Gastrocnemius medialis (tissue), 4 donors: Measurements from ENCODE around the gene OPRPN. TPM values are rescaled to one million over a fixed set of nuclear protein-coding genes. Genes with fewer than 3 reads are reported as not detected.

Source experiments
- ATAC-seq, 2 donors: fragments of 150-250 bp; one replicate each; pipeline ENCODE4 v1.9.1; 2016
- DNase-seq, 2 donors: peaks; one replicate each; pipeline ENCODE4 v3.0.0-alpha.2; 2019
- H3K27ac ChIP-seq, 4 donors: fragments of 200-600 bp; sonication (generic); 1 replicate in 1 of 4; 2 replicates in 3 of 4; pipeline ENCODE4 v1.5.1; 2016 to 2018; ENCODE audit warnings: mild to moderate bottlenecking in 2 of 4, moderate library complexity in 1 of 4
- H3K27me3 ChIP-seq, 3 donors: fragments of 200-600 bp; sonication (generic) in 2 of 3; 1 replicate in 1 of 3; 2 replicates in 2 of 3; pipeline versions ENCODE4 v1.5.1 to v1.6.0; 2016 to 2019; ENCODE audit warnings: mild to moderate bottlenecking in 1 of 3, moderate library complexity in 1 of 3
- H3K36me3 ChIP-seq, 2 donors: fragments of 200-600 bp; sonication (generic) in 1 of 2; one replicate each; pipeline ENCODE4 v1.5.1; 2017 to 2018
- H3K4me1 ChIP-seq, 2 donors: fragments of 200-600 bp; sonication (generic) in 1 of 2; one replicate each; pipeline ENCODE4 v1.5.1; 2016 to 2017; ENCODE audit warnings: mild to moderate bottlenecking in 2 of 2
- H3K4me3 ChIP-seq, 4 donors: fragments of 200-600 bp; sonication (generic) in 3 of 4; 1 replicate in 1 of 4; 2 replicates in 3 of 4; pipeline ENCODE4 v1.5.1; 2016 to 2019; ENCODE audit warnings: mild to moderate bottlenecking in 2 of 4
- H3K9me3 ChIP-seq, 3 donors: fragments of 200-600 bp; sonication (generic) in 2 of 3; 1 replicate in 1 of 3; 2 replicates in 2 of 3; pipeline ENCODE4 v1.5.1; 2016 to 2019
- CTCF ChIP-seq, 5 experiments: fragments of 450-650 bp in 3 of 5; fragments of 200-600 bp in 2 of 5; sonication (generic) in 2 of 5; IDR thresholded peaks in 4 of 5; conservative IDR thresholded peaks in 1 of 5; 1 replicate in 4 of 5; 2 replicates in 1 of 5; pipeline ENCODE4 v1.5.1; 2016 to 2019; ENCODE audit warnings: antibody characterized with exemption in 5 of 5, mild to moderate bottlenecking in 3 of 5, moderate library complexity in 3 of 5
- POLR2A ChIP-seq, 2 donors: fragments of 450-650 bp; IDR thresholded peaks; one replicate each; pipeline ENCODE4 v1.6.1; 2017; ENCODE audit warnings: antibody characterized with exemption in 2 of 2, mild to moderate bottlenecking in 2 of 2, moderate library complexity in 2 of 2
- in situ Hi-C, 4 donors: fragments of 200-750 bp; cut with MboI; loops; one replicate each; pipeline versions ENCODE4 v1.15.0 to v1.8.0; 2017; ENCODE audit warnings: low sequenced_read_pairs in 4 of 4
- intact Hi-C: fragments of 100-400 bp; cut with DNase I; formaldehyde crosslinking; loops from one replicate; pipeline ENCODE4 v1.15.1; 2023; ENCODE audit warnings: low total_unique reads
- total RNA-seq, 4 donors: library from RNA; depleted of rRNA; stranded (reverse); fragments of >200 nt; gene quantifications; one replicate each; pipeline versions ENCODE4 v1.1.0 to v1.2.3, GENCODE V29; 2016

OPRPN gene
- total RNA-seq, 4 donors from 2014 or later: not detected

GRCh38 chr4:70365479-70365878, 32.3 kb upstream of the OPRPN start:
- DNase-seq (no peak), ATAC-seq (no peak)
- in situ Hi-C loops (no loop called here), intact Hi-C loops (no loop called here)
- no peaks in the 10 kb centered on the region for H3K9me3 ChIP-seq
- H3K4me1 ChIP-seq: no peaks in the 10 kb centered on the region
- H3K36me3 ChIP-seq: no peaks in the 10 kb centered on the region
- no peaks in the 10 kb centered on the region for H3K27me3 ChIP-seq
- no peak overlapping the region for H3K27ac ChIP-seq
- H3K4me3 ChIP-seq: no peak overlapping the region
- TF ChIP-seq POLR2A (IDR thresholded peaks at IDR 0.05): no peak
- TF ChIP-seq CTCF (IDR thresholded peaks at IDR 0.05 in 4 of 5, conservative IDR thresholded peaks at IDR 0.05 in 1 of 5): no peak

- TF ChIP-seq CTCF (IDR thresholded peaks at IDR 0.05 in 4 of 5, conservative IDR thresholded peaks at IDR 0.05 in 1 of 5) (no peak), POLR2A (IDR thresholded peaks at IDR 0.05) (no peak)
- Histone ChIP-seq H3K36me3 (no peaks in the 10 kb centered on the region), H3K4me3 (no peak overlapping the region), H3K27me3 (no peaks in the 10 kb centered on the region), H3K9me3 (no peaks in the 10 kb centered on the region), H3K4me1 (no peaks in the 10 kb centered on the region), H3K27ac (no peak overlapping the region)
- intact Hi-C loops: no loop called here
- DNase-seq: no peak
- no peak for ATAC-seq
- in situ Hi-C loops: no loop called here
These were observed 29.9 kb upstream of the OPRPN start for GRCh38 chr4:70367813-70368212.

- ATAC-seq (no peak), DNase-seq (no peak)
- intact Hi-C loops (no loop called here), in situ Hi-C loops (no loop called here)
- Histone ChIP-seq H3K27ac (no peak overlapping the region), H3K36me3 (no peaks in the 10 kb centered on the region), H3K27me3 (no peaks in the 10 kb centered on the region), H3K4me3 (no peak overlapping the region), H3K9me3 (no peaks in the 10 kb centered on the region), H3K4me1 (no peaks in the 10 kb centered on the region)
- TF ChIP-seq POLR2A (IDR thresholded peaks at IDR 0.05) (no peak), CTCF (IDR thresholded peaks at IDR 0.05 in 4 of 5, conservative IDR thresholded peaks at IDR 0.05 in 1 of 5) (no peak)
These were observed 25.8 kb upstream of the OPRPN start for GRCh38 chr4:70371987-70372386.

GRCh38 chr4:70372760-70373159, 25.0 kb upstream of the OPRPN start:
- H3K4me3 ChIP-seq: no peak overlapping the region
- no peaks in the 10 kb centered on the region for H3K27me3 ChIP-seq
- H3K4me1 ChIP-seq: no peaks in the 10 kb centered on the region
- no peaks in the 10 kb centered on the region for H3K36me3 ChIP-seq
- no peaks in the 10 kb centered on the region for H3K9me3 ChIP-seq
- no peak overlapping the region for H3K27ac ChIP-seq
- TF ChIP-seq CTCF (IDR thresholded peaks at IDR 0.05 in 4 of 5, conservative IDR thresholded peaks at IDR 0.05 in 1 of 5) (no peak), POLR2A (IDR thresholded peaks at IDR 0.05) (no peak)
- in situ Hi-C loops: no loop called here
- ATAC-seq (no peak), DNase-seq (no peak)
- intact Hi-C loops: no loop called here

GRCh38 chr4:70380578-70380977, 17.2 kb upstream of the OPRPN start:
- Histone ChIP-seq H3K4me1 (no peaks in the 10 kb centered on the region), H3K27ac (no peak overlapping the region), H3K4me3 (no peak overlapping the region), H3K27me3 (no peaks in the 10 kb centered on the region), H3K36me3 (no peaks in the 10 kb centered on the region), H3K9me3 (no peaks in the 10 kb centered on the region)
- ATAC-seq (no peak), DNase-seq (no peak)
- TF ChIP-seq POLR2A (IDR thresholded peaks at IDR 0.05) (no peak), CTCF (IDR thresholded peaks at IDR 0.05 in 4 of 5, conservative IDR thresholded peaks at IDR 0.05 in 1 of 5) (no peak)
- in situ Hi-C loops (no loop called here), intact Hi-C loops (no loop called here)
